Mesothelial cell of epicardium (in vitro differentiated cells): Measurements from ENCODE around the gene TFF1. TPM values are rescaled to one million over a fixed set of nuclear protein-coding genes. Genes with fewer than 3 reads are reported as not detected.

Experiments
- DNase-seq, 2 experiments: peaks; one replicate each; pipeline ENCODE4 v3.0.0; 2021; ENCODE audit warnings: low spot score in 2 of 2; ENCODE audit not compliant: unreplicated experiment in 2 of 2
- H3K27ac Mint-ChIP-seq: 2 replicates; pipeline ENCODE4 v1.8.0; 2021; ENCODE audit warnings: mixed read lengths
- H3K27me3 Mint-ChIP-seq: 2 replicates; pipeline ENCODE4 v1.8.0; 2021; ENCODE audit warnings: low read depth, mixed read lengths
- H3K36me3 Mint-ChIP-seq: 2 replicates; pipeline ENCODE4 v1.8.0; 2021; ENCODE audit warnings: mixed read lengths
- H3K4me1 Mint-ChIP-seq: 2 replicates; pipeline ENCODE4 v1.8.0; 2021; ENCODE audit warnings: mixed read lengths
- H3K4me3 Mint-ChIP-seq: 2 replicates; pipeline ENCODE4 v1.8.0; 2021; ENCODE audit warnings: mild to moderate bottlenecking, moderate library complexity, mixed read lengths
- H3K9me3 Mint-ChIP-seq: 2 replicates; pipeline ENCODE4 v1.8.0; 2021; ENCODE audit warnings: mixed read lengths
- CTCF ChIP-seq: fragments of 200-600 bp; sonication (generic); IDR thresholded peaks from one replicate; pipeline ENCODE4 v1.5.0; 2021; ENCODE audit warnings: antibody characterized with exemption; ENCODE audit not compliant: unreplicated experiment
- total RNA-seq: library from RNA; stranded (reverse); gene quantifications from 3 replicates; pipeline ENCODE4 v1.2.1, GENCODE V29; 2021

Gene TFF1
- total RNA-seq, 1 donor from 2014 or later: not detected

- no peaks in the 10 kb centered on the region for H3K36me3 Mint-ChIP-seq
- no peak overlapping the region for H3K4me3 Mint-ChIP-seq
- no peak overlapping the region for H3K27ac Mint-ChIP-seq
- H3K4me1 Mint-ChIP-seq: no peaks in the 10 kb centered on the region
- peaks cover 24% of the 10 kb centered on the region for H3K27me3 Mint-ChIP-seq
- TF ChIP-seq CTCF: no peak
- no peak for DNase-seq
- H3K9me3 Mint-ChIP-seq: peaks cover 9% of the 10 kb centered on the region
Observed at GRCh38 chr21:42320791-42321190, 45.5 kb downstream of the TFF1 start.

- Mint-ChIP-seq H3K27ac (no peak overlapping the region), H3K4me1 (no peaks in the 10 kb centered on the region), H3K27me3 (peaks cover 28% of the 10 kb centered on the region), H3K9me3 (peaks cover under 1% of the 10 kb centered on the region), H3K36me3 (no peaks in the 10 kb centered on the region), H3K4me3 (no peak overlapping the region)
- no peak for DNase-seq
- no peak for TF ChIP-seq CTCF
Observed at GRCh38 chr21:42319851-42320572, 46.3 kb downstream of the TFF1 start.

GRCh38 chr21:42319376-42319775, 47.0 kb downstream of the TFF1 start:
- Mint-ChIP-seq H3K4me1 (no peaks in the 10 kb centered on the region), H3K4me3 (no peak overlapping the region), H3K9me3 (no peaks in the 10 kb centered on the region), H3K27ac (no peak overlapping the region), H3K36me3 (no peaks in the 10 kb centered on the region), H3K27me3 (peaks cover 24% of the 10 kb centered on the region)
- DNase-seq: no peak
- TF ChIP-seq CTCF: no peak

- H3K4me1 Mint-ChIP-seq: no peaks in the 10 kb centered on the region
- H3K27ac Mint-ChIP-seq: no peak overlapping the region
- no peaks in the 10 kb centered on the region for H3K9me3 Mint-ChIP-seq
- no peak for DNase-seq
- H3K36me3 Mint-ChIP-seq: no peaks in the 10 kb centered on the region
- TF ChIP-seq CTCF: no peak
- H3K27me3 Mint-ChIP-seq: peaks cover 29% of the 10 kb centered on the region
- no peak overlapping the region for H3K4me3 Mint-ChIP-seq
Observed at GRCh38 chr21:42317826-42318746, 48.2 kb downstream of the TFF1 start.

GRCh38 chr21:42317341-42317741, 49.0 kb downstream of the TFF1 start:
- H3K9me3 Mint-ChIP-seq: no peaks in the 10 kb centered on the region
- no peaks in the 10 kb centered on the region for H3K36me3 Mint-ChIP-seq
- peaks cover 25% of the 10 kb centered on the region for H3K27me3 Mint-ChIP-seq
- no peaks in the 10 kb centered on the region for H3K4me1 Mint-ChIP-seq
- TF ChIP-seq CTCF: no peak
- no peak overlapping the region for H3K4me3 Mint-ChIP-seq
- DNase-seq: no peak
- no peak overlapping the region for H3K27ac Mint-ChIP-seq
